ENCODE measurements around the gene MNAT1. TPM values are rescaled to one million over a fixed set of nuclear protein-coding genes. Genes with fewer than 3 reads are reported as not detected.

Gene MNAT1
- total RNA-seq, 1 experiment from 2014 or later = 79.7 TPM

DNA sequence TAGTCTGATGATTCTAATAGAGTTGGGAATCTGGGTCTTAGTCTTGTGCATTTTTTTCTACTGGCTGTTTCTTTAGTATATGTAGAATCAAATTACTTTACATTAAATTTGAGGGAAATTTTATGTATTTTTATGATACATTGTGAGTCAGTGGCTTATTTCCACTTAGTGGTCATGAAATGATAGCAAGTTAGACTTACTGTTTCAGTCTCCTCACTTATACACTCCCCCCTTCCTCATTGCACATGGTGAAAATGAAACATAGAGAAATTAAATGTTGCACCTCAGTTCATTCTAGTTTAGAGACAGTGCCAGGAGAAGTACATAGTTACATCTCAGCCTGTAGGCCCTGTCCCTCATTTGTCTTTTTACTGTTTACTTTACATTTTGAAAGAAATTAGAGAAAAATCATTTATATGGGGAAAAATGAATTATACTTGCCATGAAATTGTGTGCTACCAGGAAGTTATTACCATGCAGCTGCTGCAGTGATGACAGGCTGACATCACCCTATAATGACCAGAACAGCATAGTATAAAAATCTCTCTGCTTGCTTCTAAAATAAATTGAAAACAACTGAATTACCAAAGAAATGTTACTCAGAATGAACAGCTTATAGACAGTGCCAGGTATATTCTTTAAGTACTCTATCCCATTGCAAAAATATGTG is 133.1 kb downstream of the MNAT1 start:
- Histone ChIP-seq H3K36me3 (ENCODE audit: low read depth) (no peaks in the 10 kb centered on the region), H3F3A (ENCODE audit: insufficient read depth, low read depth) (0 out of 2 replicates have a peak, but pooled peaks cover 8% of the 10 kb centered on the region), H4K20me1 (ENCODE audit: insufficient read depth) (no peaks in the 10 kb centered on the region), H3K9me3 (ENCODE audit: insufficient read depth, low read depth) (no peaks in the 10 kb centered on the region), H3K27me3 (ENCODE audit: insufficient read depth, low read depth) (no peaks in the 10 kb centered on the region), H3K27ac (no peak overlapping the region), H3K9me2 (ENCODE audit: insufficient read depth) (no peaks in the 10 kb centered on the region), H3K4me1 (replicated peaks; ENCODE audit: insufficient read depth) (peaks cover 9% of the 10 kb centered on the region), H3K4me3 (no peak overlapping the region), H3K4me2 (no peak overlapping the region), H2AFZ (no peak overlapping the region), H3K79me2 (ENCODE audit: low read depth) (0 out of 2 replicates have a peak, but pooled peaks cover 8% of the 10 kb centered on the region)
- no peak for DNase-seq
- ChIA-PET POLR2A (ENCODE audit: unreplicated experiment) (interaction anchor here (0.6 kb wide), 2 partner anchors 92 to 1546 kb away, joined by 3 read pairs; no protein-coding TSS in a partner anchor), CTCF (no interaction called here)
- no TSS peak for BruUV-seq (replicated peaks)
- TF ChIP-seq, protein P1, sequence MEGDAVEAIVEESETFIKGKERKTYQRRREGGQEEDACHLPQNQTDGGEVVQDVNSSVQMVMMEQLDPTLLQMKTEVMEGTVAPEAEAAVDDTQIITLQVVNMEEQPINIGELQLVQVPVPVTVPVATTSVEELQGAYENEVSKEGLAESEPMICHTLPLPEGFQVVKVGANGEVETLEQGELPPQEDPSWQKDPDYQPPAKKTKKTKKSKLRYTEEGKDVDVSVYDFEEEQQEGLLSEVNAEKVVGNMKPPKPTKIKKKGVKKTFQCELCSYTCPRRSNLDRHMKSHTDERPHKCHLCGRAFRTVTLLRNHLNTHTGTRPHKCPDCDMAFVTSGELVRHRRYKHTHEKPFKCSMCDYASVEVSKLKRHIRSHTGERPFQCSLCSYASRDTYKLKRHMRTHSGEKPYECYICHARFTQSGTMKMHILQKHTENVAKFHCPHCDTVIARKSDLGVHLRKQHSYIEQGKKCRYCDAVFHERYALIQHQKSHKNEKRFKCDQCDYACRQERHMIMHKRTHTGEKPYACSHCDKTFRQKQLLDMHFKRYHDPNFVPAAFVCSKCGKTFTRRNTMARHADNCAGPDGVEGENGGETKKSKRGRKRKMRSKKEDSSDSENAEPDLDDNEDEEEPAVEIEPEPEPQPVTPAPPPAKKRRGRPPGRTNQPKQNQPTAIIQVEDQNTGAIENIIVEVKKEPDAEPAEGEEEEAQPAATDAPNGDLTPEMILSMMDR (conservative IDR thresholded peaks at IDR 0.05) = no peak
- no peak for TF ChIP-seq EZH2 (IDR thresholded peaks at IDR 0.05; ENCODE audit: low read depth)
- intact Hi-C loops (cut with micrococcal nuclease; ENCODE audit: unreplicated experiment) = loop anchor here (10.0 kb wide), 1 partner anchor 213 kb away; no protein-coding TSS in a partner anchor

DNA sequence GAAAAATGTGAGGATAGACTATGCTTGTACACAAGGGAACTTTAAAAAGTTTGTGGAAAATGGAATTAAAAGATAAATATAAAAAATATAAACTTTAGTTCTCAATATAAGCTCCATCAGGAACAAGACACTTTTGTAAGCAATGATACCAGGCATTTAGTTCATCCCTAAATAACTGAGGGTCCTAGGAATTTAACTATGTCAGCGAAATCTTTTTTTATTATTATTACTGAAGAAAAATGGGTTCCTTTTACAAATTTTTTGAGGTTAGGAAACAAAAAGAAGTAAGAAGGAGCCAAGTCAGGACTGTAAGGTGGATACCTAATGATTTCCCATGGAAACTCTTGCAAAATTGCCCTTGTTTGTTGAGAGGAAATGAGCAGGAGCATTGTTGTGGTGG is 143.6 kb downstream of the MNAT1 start:
- no peaks in the 10 kb centered on the region for H3K27me3 ChIP-seq (ENCODE audit: insufficient read depth, low read depth)
- DNase-seq = no peak
- no peak overlapping the region for H2AFZ ChIP-seq
- peaks cover 6% of the 10 kb centered on the region; the same call in 1 of the 2 replicates for H3K9me3 ChIP-seq (ENCODE audit: insufficient read depth, low read depth)
- CTCF ChIA-PET = no interaction called here
- intact Hi-C loops (cut with micrococcal nuclease; ENCODE audit: unreplicated experiment) = no loop called here
- no peak overlapping the region for H3K4me3 ChIP-seq
- no peaks in the 10 kb centered on the region; the same call in 1 of the 2 replicates for H3F3A ChIP-seq (ENCODE audit: insufficient read depth, low read depth)
- H3K9me2 ChIP-seq (ENCODE audit: insufficient read depth) = no peaks in the 10 kb centered on the region
- H3K4me2 ChIP-seq = no peak overlapping the region
- H3K36me3 ChIP-seq (ENCODE audit: low read depth) = peaks cover 9% of the 10 kb centered on the region; the same call in 1 of the 2 replicates
- POLR2A ChIA-PET (ENCODE audit: unreplicated experiment) = no interaction called here
- TF ChIP-seq EZH2 (IDR thresholded peaks at IDR 0.05; ENCODE audit: low read depth) = no peak
- TF ChIP-seq, protein P1 (conservative IDR thresholded peaks at IDR 0.05) = no peak
- no peaks in the 10 kb centered on the region for H3K4me1 ChIP-seq (replicated peaks; ENCODE audit: insufficient read depth)
- no peak overlapping the region for H3K27ac ChIP-seq
- peaks cover 13% of the 10 kb centered on the region; the same call in 1 of the 2 replicates for H4K20me1 ChIP-seq (ENCODE audit: insufficient read depth)
- no peaks in the 10 kb centered on the region for H3K79me2 ChIP-seq (ENCODE audit: low read depth)
- BruUV-seq (replicated peaks) = no TSS peak

GRCh38 chr14:60878536-60878935 is 144.0 kb downstream of the MNAT1 start:
- no peaks in the 10 kb centered on the region for H3K79me2 ChIP-seq (ENCODE audit: low read depth)
- intact Hi-C loops (cut with micrococcal nuclease; ENCODE audit: unreplicated experiment) = no loop called here
- no TSS peak for BruUV-seq (replicated peaks)
- CTCF ChIA-PET = no interaction called here
- no peaks in the 10 kb centered on the region for H3K27me3 ChIP-seq (ENCODE audit: insufficient read depth, low read depth)
- no peak overlapping the region for H3K27ac ChIP-seq
- H3K36me3 ChIP-seq (ENCODE audit: low read depth) = peaks cover 9% of the 10 kb centered on the region; the same call in 1 of the 2 replicates
- no peaks in the 10 kb centered on the region; the same call in 1 of the 2 replicates for H3F3A ChIP-seq (ENCODE audit: insufficient read depth, low read depth)
- no peak overlapping the region for H2AFZ ChIP-seq
- no peaks in the 10 kb centered on the region for H3K4me1 ChIP-seq (replicated peaks; ENCODE audit: insufficient read depth)
- H3K4me2 ChIP-seq = no peak overlapping the region
- peaks cover 9% of the 10 kb centered on the region; the same call in 1 of the 2 replicates for H4K20me1 ChIP-seq (ENCODE audit: insufficient read depth)
- POLR2A ChIA-PET (ENCODE audit: unreplicated experiment) = no interaction called here
- no peak for DNase-seq
- TF ChIP-seq EZH2 (IDR thresholded peaks at IDR 0.05; ENCODE audit: low read depth) = no peak
- TF ChIP-seq, protein P1 (conservative IDR thresholded peaks at IDR 0.05) = no peak
- peaks cover 7% of the 10 kb centered on the region; the same call in 1 of the 2 replicates for H3K9me3 ChIP-seq (ENCODE audit: insufficient read depth, low read depth)
- no peaks in the 10 kb centered on the region for H3K9me2 ChIP-seq (ENCODE audit: insufficient read depth)
- H3K4me3 ChIP-seq = no peak overlapping the region

Data from PC-9 (cell line).